Activated B cell treated with CpG ODN at 0.5 μM for 24 hours (primary cell): Measurements from ENCODE around the gene PEX6. TPM values are rescaled to one million over a fixed set of nuclear protein-coding genes. Genes with fewer than 3 reads are reported as not detected.

Experiments
- ATAC-seq: fragments of 200-7000 bp; cut with Tn5 transposase; one replicate; pipeline ENCODE4 v1.10.0; 2021; ENCODE audit warnings: low read depth, mild to moderate bottlenecking, moderate library complexity
- CTCF ChIA-PET: fragments of 350-600 bp; sonication (Branson Sonifier 250); formaldehyde crosslinking; loops from one replicate; lab custom pipeline; 2021; ENCODE audit warnings: antibody characterized with exemption; lab: Charles Lee
- POLR2A ChIA-PET: fragments of 350-600 bp; sonication (Branson Sonifier 250); formaldehyde crosslinking; loops from one replicate; lab custom pipeline; 2021; ENCODE audit warnings: antibody characterized with exemption; lab: Charles Lee
- DNase-seq: peaks from one replicate; pipeline ENCODE4 v3.0.0; 2022
- H3K27ac Mint-ChIP-seq: one replicate; pipeline ENCODE4 v1.8.0; 2020; ENCODE audit warnings: mixed read lengths
- H3K27me3 Mint-ChIP-seq: one replicate; pipeline ENCODE4 v1.8.0; 2021; ENCODE audit warnings: mixed read lengths
- H3K36me3 Mint-ChIP-seq: one replicate; pipeline ENCODE4 v1.8.0; 2021; ENCODE audit warnings: low read depth, mixed read lengths
- H3K4me1 Mint-ChIP-seq: one replicate; pipeline ENCODE4 v1.8.0; 2021; ENCODE audit warnings: mixed read lengths
- H3K4me3 Mint-ChIP-seq: one replicate; pipeline ENCODE4 v1.8.0; 2020; ENCODE audit warnings: mild to moderate bottlenecking, mixed read lengths
- H3K9me3 Mint-ChIP-seq: one replicate; pipeline ENCODE4 v1.8.0; 2020; ENCODE audit warnings: mixed read lengths
- CTCF ChIP-seq: fragments of 200-600 bp; IDR thresholded peaks from one replicate; pipeline ENCODE4 v1.8.0; 2022; ENCODE audit warnings: antibody characterized with exemption, mild to moderate bottlenecking
- intact Hi-C: fragments of 100-400 bp; cut with micrococcal nuclease; formaldehyde crosslinking; loops from one replicate; pipeline ENCODE4 v1.15.1; 2024
- total RNA-seq: library from RNA; stranded (reverse); gene quantifications from 2 replicates; pipeline ENCODE4 v1.2.3, GENCODE V29; 2022

PEX6 gene
- total RNA-seq, 1 donor from 2014 or later: 13.2 TPM

GRCh38 chr6:43016176-43016942 is 37.4 kb upstream of the PEX6 start:
- intact Hi-C loops: loop anchor here (10.0 kb wide), 1 partner anchor 452 kb away; the partner anchor contains the start of gene UBR2
- no peaks in the 10 kb centered on the region for H3K9me3 Mint-ChIP-seq
- CTCF ChIA-PET: no interaction called here
- ATAC-seq (no peak), DNase-seq (no peak)
- TF ChIP-seq CTCF: no peak
- no peaks in the 10 kb centered on the region for H3K27me3 Mint-ChIP-seq
- peaks cover 52% of the 10 kb centered on the region for H3K4me1 Mint-ChIP-seq
- H3K27ac Mint-ChIP-seq: no peak overlapping the region
- peak overlapping the region; percentile 13 for H3K4me3 Mint-ChIP-seq
- POLR2A ChIA-PET: interaction anchor here (0.5 to 4.8 kb wide), 3 partner anchors 32 to 87 kb away, joined by 3 to 58 read pairs (median 3); partner anchors contain the start of genes CNPY3 and PPP2R5D
- peaks cover 59% of the 10 kb centered on the region for H3K36me3 Mint-ChIP-seq

DNA sequence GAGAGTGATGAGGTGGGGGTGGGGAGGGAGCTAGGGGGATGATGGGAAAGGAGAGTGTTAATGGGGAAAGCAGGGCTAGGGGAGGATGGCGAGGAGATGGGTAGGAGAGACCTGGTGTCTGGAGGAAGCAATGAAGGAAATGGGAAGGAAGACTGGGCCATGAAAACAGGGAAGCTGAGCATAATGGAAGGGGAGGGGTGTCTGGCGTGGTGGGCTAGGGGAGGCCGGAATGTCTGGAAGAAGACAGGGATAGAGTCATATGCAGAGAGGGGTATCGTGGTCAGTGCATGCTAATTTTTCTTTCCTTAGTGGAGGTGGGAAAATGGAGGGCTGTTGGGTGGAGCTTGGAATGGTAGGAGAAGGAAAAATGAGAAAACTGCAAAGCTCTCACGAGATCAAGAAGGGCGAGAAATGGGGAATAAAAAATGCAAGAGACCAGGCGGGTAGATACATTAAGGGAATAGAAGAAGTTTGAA is 35.5 kb upstream of the PEX6 start:
- CTCF ChIA-PET: interaction anchor here (1.2 kb wide), 1 partner anchor 116 kb away, joined by 3 read pairs; no protein-coding TSS in a partner anchor
- intact Hi-C loops: loop anchor here (1.0 to 10.0 kb wide), 10 partner anchors 35 to 450 kb away; partner anchors contain the start of genes CNPY3, CUL7, KLC4 and MRPL2
- TF ChIP-seq CTCF: no peak
- Mint-ChIP-seq H3K4me3 (peak overlapping the region; percentile 97), H3K9me3 (no peaks in the 10 kb centered on the region), H3K27me3 (no peaks in the 10 kb centered on the region), H3K36me3 (peaks cover 68% of the 10 kb centered on the region), H3K27ac (peak overlapping the region; percentile 89), H3K4me1 (peaks cover 49% of the 10 kb centered on the region)
- POLR2A ChIA-PET: interaction anchor here (0.6 to 4.8 kb wide), 20 partner anchors 8 to 463 kb away, joined by 3 to 58 read pairs (median 5); partner anchors contain the start of genes CNPY3, CUL7, CUL9 and KLC4
- DNase-seq (no peak), ATAC-seq (no peak)

GRCh38 chr6:43013843-43014433 is 35.0 kb upstream of the PEX6 start, which contains the start of the genes KLHDC3 and MEA1:
KLHDC3 (plus strand) TSS chr6:43014249; CDS start chr6:43017193, 2,944 bp downstream.
MEA1 (minus strand) TSS chr6:43013946; CDS start chr6:43013813, 133 bp downstream.
- H3K4me1 Mint-ChIP-seq: peaks cover 51% of the 10 kb centered on the region
- POLR2A ChIA-PET: interaction anchor here (0.6 to 4.8 kb wide), 22 partner anchors 8 to 1222 kb away, joined by 3 to 58 read pairs (median 4); partner anchors contain the start of genes CNPY3, CUL7, CUL9 and KLC4
- CTCF ChIA-PET: interaction anchor here (1.2 kb wide), 1 partner anchor 115 kb away, joined by 3 read pairs; no protein-coding TSS in a partner anchor
- DNase-seq (peak; percentile 94), ATAC-seq (peak; percentile 93)
- peak within 1 kb of the TSS; percentile 97 for H3K4me3 Mint-ChIP-seq
- no peak for TF ChIP-seq CTCF
- H3K27me3 Mint-ChIP-seq: no peaks in the 10 kb centered on the region
- H3K9me3 Mint-ChIP-seq: no peaks in the 10 kb centered on the region
- peak within 1 kb of the TSS; percentile 89 for H3K27ac Mint-ChIP-seq
- peaks cover 68% of the 10 kb centered on the region for H3K36me3 Mint-ChIP-seq
- intact Hi-C loops: loop anchor here (1.0 to 10.0 kb wide), 13 partner anchors 7 to 503 kb away; partner anchors contain the start of genes CNPY3, CUL7, KLC4 and MRPL2

DNA sequence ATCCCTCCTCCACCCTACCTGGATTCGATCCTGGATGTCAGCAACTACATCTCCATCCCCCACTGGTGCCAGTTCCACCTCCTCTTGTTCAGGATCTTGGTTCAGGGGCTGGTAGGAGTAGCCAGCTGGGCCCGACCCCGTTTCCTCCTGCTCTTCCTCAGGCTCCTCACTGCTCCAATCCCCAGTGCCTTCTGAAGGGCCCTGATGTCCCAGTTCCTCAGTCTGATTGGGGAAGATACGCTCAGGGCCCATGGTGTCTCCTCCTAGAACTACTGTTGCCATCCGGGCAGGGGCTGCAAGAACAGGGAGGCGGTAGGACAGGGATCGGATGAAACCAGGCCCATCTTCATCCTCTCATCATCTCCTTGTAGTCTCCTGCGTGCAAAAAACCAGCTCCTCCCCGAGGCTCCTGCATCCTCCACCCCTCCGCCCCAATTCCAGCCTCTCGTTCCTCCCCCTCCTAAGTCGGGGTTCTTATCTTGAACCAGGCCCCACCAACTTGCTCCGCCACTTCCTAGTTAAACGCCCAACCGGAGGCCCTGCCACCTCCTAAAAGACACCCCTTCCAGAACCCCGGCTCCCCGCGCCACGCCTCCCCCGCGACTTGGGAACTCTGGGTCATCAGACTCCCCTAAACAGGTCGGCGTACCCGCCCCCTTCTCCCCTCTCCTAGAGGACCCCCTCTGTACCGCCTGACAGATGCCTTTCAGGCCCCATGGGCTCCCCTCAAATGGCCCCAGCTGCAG is 34.3 kb upstream of the PEX6 start:
- Mint-ChIP-seq H3K27me3 (no peaks in the 10 kb centered on the region), H3K36me3 (peaks cover 68% of the 10 kb centered on the region), H3K27ac (peak overlapping the region; percentile 89), H3K4me3 (peak overlapping the region; percentile 97), H3K9me3 (no peaks in the 10 kb centered on the region), H3K4me1 (peaks cover 56% of the 10 kb centered on the region)
- TF ChIP-seq CTCF: no peak
- ChIA-PET CTCF (interaction anchor here (1.2 kb wide), 1 partner anchor 115 kb away, joined by 3 read pairs; no protein-coding TSS in a partner anchor), POLR2A (interaction anchor here (0.6 to 4.8 kb wide), 15 partner anchors 9 to 1221 kb away, joined by 3 to 58 read pairs (median 5); partner anchors contain the start of genes CNPY3, CUL7, CUL9 and KLC4)
- intact Hi-C loops: loop anchor here (1.0 to 10.0 kb wide), 5 partner anchors 8 to 504 kb away; partner anchors contain the start of genes POLR1C, PPP2R5D, RRP36 and UBR2
- ATAC-seq: no peak
- DNase-seq: no peak
